ENCODE measurements around the gene UNK. TPM values are rescaled to one million over a fixed set of nuclear protein-coding genes. Genes with fewer than 3 reads are reported as not detected.
"Not testable (repeated sequence)": the region's sequence is repeated elsewhere in the genome, so short reads cannot be mapped to it uniquely, and the experiment has no call there.

UNK gene
- polyA plus RNA-seq, 4 donors: 34.5 to 49.7 (median 36.4) TPM

DNA sequence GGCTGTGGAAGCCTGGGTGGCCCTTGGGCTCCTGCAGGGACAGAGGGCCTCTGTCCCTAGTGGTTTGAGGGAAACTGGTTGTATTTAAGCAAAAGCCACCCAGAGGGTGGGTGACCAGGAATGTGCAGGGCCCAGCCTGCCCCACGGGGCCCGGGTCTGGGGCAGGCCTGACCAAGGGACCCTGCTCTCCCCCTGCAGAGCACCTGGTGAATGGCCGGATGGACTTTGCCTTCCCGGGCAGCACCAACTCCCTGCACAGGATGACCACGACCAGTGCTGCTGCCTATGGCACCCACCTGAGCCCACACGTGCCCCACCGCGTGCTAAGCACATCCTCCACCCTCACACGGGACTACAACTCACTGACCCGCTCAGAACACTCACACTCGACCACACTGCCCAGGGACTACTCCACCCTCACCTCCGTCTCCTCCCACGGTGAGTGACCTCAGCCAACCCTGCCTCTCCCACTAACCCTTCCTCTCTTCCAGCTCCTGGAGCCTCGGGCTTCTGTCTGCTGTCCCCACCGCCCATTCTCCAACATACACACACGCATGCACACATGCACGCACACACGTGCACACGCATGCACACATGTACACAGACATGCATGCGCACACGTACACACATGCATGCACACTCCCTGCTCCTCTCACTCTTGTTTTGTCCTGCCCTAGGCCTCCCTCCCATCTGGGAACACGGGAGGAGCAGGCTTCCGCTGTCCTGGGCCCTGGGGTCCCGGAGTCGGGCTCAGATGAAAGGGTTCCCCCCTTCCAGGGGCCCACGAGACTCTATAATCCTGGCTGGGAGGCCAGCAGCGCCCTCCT lies 30.0 kb upstream of the UNK start:
- no peak for DNase-seq (ENCODE audit: low read depth in 4 of 4, low spot score in 3 of 4)

- DNase-seq (ENCODE audit: low read depth in 4 of 4, low spot score in 3 of 4): no peak
These were observed 29.3 kb upstream of the UNK start for GRCh38 chr17:75755205-75755901.

DNA sequence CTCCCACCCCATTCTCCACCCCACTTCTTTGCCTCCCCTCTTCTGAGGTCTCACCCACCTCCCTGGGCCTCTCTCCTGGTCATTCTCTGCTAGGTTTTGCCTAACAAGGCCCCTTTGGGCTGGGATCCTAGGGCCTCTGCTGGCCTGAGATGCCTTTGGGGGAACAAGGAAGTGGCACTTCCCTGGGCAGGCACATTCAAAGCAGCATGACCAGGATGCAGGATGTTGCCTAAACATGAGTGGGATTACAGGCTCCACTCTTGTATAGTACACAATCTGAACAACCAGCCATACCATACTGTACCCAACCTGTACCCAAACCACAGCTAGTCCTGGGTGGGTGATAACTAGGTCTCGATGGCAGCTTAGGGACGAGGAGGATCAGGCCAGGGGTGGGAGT lies 28.6 kb upstream of the UNK start:
- DNase-seq (ENCODE audit: low read depth in 4 of 4, low spot score in 3 of 4): no peak

GRCh38 chr17:75756451-75757085 lies 28.0 kb upstream of the UNK start:
- DNase-seq (ENCODE audit: low read depth in 4 of 4, low spot score in 3 of 4): no peak

- no peak for DNase-seq (ENCODE audit: low read depth in 4 of 4, low spot score in 3 of 4)
These were observed 27.4 kb upstream of the UNK start for GRCh38 chr17:75757086-75757681.

DNA sequence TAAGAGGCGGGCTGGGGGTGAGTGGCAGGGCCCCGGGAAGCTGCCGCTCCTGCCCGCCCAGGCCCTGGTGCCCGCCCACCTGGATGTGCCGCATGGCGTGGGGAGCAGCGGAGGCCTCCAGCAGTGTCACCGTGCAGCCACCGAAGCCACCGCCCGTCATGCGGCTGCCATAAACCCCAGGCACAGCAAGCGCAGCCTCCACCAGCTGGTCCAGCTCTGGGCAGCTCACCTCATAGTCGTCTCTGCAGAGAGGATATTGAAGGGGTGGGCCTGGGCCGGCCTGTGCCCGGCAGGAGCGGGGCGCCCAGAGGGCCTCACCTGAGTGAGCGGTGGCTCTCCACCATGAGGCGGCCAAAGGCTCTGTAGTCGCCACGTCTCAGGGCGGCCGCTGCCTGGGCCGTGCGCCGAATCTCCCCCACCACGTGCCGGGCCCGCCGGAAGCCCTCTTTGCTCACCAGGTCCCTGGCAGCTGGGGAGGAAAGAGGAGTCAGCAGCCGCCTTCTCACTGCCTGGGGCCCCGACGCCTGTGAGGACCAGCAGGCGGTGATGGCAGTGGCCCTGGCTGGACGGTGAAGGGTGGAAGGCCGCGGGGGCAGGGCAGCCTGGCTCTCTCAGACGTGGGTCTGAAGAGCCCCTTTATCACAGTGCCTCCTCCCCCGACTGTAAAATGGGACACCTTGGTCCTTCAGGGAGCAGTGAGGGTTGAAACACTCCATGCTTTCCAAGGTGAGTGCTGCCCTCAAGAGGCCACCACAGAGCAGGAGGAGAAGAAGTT lies 26.3 kb upstream of the UNK start:
- no peak for DNase-seq (ENCODE audit: low read depth in 4 of 4, low spot score in 3 of 4)

DNA sequence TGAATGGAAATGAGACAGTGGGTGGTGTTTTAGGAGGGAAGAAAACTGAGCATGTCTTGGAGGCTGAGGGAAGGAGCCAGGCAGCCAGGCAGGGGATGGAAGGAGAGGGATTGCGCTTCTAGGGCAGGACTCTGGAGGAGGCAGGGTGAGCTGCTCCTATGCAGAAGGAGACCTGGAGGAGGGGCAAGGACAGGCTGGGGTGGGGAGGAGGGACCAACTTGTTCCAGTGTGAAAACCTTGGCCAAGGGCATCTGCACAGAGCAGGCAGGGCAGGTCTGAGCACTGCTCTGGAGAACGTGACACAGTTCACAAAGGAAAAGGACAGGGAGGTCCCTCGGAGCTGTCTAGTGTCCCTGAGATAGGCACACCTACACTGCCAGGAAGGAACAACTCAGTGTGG lies 25.1 kb upstream of the UNK start:
- no peak for DNase-seq (ENCODE audit: low read depth in 4 of 4, low spot score in 3 of 4)

- DNase-seq (ENCODE audit: low read depth in 4 of 4, low spot score in 3 of 4): not testable (repeated sequence)
These were observed 24.5 kb upstream of the UNK start for GRCh38 chr17:75759978-75760640.

DNA sequence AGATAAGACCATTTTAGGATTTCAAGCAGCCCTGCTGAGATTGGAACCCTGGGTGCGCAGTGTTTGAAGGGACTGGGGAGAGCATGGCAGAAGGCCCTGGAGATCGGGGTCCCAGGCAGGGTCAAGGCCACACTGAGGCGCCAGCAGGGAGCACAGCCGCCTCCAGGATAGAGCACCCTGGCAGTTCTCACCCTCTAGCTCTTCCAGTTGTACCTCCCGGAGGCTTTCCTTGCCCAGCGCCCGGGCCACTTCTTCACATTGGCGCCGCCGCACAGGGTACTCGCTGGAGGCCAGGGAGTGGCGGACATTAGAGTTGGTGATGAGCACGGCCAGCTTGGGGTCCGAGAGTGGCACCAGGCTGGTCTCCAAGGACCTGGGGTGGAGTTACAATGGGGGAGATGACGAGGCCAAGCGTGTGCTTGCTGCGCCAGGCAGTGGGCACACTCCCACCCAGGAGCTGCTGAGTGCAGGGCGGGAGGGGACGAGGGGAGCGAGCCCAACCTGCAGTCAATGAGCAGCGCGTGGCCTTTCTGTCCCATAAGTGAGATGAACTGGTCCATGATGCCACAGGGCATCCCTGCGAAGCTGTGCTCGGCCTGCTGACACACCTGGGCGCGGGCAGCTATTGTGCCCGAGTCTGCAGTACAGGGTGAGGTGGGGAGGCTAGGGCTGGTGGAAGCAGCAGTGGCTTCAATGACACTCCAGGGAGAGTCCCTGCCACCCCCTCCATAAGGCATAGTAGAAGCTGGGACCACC lies 21.9 kb upstream of the UNK start:
- no peak for DNase-seq (ENCODE audit: low read depth in 4 of 4, low spot score in 3 of 4)

DNA sequence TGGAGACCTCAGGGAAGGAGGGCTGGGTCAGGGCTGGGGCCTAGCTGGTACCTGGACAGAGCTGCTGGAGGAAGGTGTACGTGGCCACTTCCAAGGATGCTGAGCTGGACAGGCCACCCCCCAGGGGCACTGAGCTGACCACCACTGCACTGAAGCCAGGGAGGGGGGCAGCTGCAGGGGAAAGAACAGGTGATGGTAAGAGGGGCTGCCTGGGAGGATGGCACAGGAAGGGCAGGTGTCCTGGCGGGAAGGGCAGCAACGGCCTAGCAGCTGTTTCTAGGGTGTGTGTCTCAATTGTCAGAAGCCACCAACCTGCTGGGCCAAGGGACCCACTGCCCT lies 21.4 kb upstream of the UNK start:
- no peak for DNase-seq (ENCODE audit: low read depth in 4 of 4, low spot score in 3 of 4)

- no peak for DNase-seq (ENCODE audit: low read depth in 4 of 4, low spot score in 3 of 4)
These were observed 20.8 kb upstream of the UNK start for GRCh38 chr17:75763613-75764416.

- no peak for DNase-seq (ENCODE audit: low read depth in 4 of 4, low spot score in 3 of 4)
These were observed 20.2 kb upstream of the UNK start for GRCh38 chr17:75764417-75764710.

DNA sequence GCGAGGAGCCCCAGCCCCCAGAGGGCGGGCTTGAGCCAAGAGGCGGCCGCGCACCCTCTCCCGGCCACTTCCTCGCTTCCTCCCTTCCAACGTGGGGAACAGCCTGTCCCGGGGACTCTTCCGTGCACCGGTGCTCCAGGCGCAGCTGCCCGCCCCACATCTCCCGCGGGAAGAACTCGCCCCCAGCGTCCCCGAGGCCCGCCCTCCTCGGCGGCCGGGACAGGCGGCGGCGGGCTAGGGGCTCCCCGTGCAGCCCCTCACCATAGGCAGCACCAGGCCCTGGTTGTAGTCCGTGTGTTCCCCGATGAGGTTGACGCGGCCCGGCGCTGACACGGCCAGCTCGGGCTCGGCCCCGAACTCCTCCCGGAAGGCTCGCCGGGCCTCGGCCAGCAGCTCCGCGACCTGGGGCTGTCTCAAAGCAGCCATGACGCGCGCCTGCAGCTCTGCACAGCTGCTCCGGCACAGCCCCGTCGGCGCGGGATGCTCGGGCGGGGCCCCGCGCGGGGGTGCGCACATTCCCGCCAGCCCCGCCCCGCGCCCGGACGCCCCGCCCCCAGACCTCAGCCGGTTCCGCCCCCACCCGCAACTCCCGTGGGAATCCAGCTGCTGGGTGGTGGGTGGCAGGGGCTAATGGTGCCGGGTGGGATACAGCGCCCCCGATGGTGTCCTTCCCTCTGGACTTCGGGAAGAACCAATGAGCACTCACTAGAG lies 19.7 kb upstream of the UNK start, which contains the start of gene GALK1:
GALK1 (minus strand) TSS at position 482 of the 711 bp plus-strand sequence; CDS start at position 426, 56 bp downstream.
- no peak for DNase-seq (ENCODE audit: low read depth in 4 of 4, low spot score in 3 of 4)

DNA sequence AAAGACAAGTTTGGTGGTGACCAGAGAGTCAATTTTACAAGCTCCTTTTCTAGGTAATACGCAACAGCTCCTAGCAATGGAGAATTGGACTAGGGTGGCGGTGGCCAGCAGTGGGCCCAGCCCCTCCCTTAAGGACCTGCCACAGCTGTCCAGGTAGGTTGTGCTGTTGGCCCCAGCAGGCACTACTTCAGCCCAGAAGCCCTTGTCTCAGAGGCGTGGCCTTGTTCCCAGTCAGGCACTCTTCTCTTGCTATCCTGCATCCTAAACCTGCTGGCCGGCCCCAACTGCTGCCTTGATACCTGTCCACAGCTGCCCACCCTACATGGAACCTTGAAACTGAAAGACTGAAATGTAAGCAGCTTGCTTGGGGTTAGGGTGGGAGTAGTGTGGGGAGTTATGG lies 18.6 kb upstream of the UNK start:
- DNase-seq (ENCODE audit: low read depth in 4 of 4, low spot score in 3 of 4): no peak

- no peak for DNase-seq (ENCODE audit: low read depth in 4 of 4, low spot score in 3 of 4)
These were observed 16.7 kb upstream of the UNK start for GRCh38 chr17:75767881-75768280.

- no peak for DNase-seq (ENCODE audit: low read depth in 4 of 4, low spot score in 3 of 4)
These were observed 15.1 kb upstream of the UNK start for GRCh38 chr17:75769536-75769935.

DNA sequence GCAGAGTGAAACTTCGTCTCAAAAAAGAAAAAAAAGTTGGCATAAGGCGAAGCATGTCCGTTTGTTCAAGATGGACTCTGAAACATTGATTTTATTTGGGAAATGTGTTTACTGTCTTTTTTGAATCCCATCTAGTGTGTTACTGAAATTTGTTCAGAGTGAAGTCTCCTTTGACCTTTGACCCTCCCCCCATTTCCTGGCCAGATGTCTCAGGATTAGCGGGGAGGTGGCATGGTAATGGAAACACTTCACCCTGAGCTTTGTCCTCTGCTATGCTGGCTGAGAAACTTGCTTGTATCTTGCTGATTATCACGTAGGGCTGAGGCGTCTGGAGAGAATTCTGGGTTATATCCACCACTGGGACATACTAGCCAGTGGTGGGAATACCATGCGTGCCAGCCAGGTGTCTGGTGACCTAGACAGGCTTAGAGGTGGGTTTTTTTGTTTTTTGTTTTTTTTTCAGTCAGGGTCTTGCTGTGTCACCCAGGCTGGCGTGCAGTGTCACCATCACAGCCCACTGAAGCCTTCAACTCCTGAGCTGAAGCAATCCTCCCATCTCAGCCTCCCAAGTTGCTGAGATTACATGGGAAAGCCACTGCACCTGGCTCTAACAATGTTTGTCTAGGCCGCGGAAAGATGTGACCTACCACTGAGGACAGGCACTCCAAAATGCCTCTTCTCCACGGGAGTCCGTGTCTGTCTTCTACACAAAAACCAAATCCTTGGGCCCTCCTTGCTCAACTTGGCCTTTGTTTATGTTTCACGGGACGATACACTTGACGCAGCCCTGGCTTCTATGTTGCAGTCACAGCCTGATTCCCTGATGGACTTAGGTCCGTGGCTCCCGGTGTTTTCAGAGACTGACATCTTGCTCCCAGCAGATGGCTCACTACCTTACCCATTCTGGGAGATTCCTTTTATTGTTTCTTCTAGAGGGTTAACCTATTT lies 13.0 kb upstream of the UNK start:
- no peak for DNase-seq (ENCODE audit: low read depth in 4 of 4, low spot score in 3 of 4)
